NOMO-1 (cell line): ENCODE results near the gene FBXO45.
"Not testable (repeated sequence)": the region's sequence is repeated elsewhere in the genome, so short reads cannot be mapped to it uniquely, and the experiment has no call there.

Experiments used
- DNase-seq, 2 experiments: peaks; one replicate each; lab custom pipeline; 2025; ENCODE audit not compliant: unreplicated experiment in 2 of 2; lab: John Stamatoyannopoulos, UW

FBXO45 gene

GRCh38 chr3:196555295-196555694 is 13.2 kb upstream of the FBXO45 start:
- DNase-seq, result peak in 1 of 2 experiments; percentile 35

- DNase-seq, result no peak
These were observed 11.2 kb upstream of the FBXO45 start for GRCh38 chr3:196557236-196557635.

GRCh38 chr3:196558476-196558875 is 10.0 kb upstream of the FBXO45 start:
- no peak for DNase-seq

GRCh38 chr3:196559826-196560225 is 8.6 kb upstream of the FBXO45 start:
- no peak for DNase-seq

DNA sequence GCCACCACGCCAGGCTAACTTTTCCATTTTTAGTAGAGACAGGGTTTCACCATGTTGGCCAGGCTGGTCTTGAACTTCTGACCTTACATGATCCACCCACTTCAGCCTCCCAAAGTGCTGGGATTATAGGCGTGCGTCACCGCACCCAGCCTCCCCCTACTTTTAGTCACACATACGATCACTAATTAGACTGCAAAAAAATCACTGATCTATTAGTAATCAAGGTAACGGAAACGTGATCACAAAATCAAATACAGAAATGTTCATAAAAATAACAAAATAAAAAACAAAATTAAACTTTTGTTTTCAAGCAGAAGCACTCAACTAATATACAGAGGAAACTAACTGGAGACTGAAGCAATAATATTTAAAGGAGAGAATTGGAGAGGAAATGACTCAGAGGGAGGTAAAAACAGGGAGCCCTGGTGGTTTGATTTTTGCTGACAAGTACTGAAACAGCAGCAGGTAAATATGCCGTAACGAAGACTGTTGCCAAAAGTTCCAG is 4.7 kb upstream of the FBXO45 start:
- peak; percentile 21 to 54 for DNase-seq

DNA sequence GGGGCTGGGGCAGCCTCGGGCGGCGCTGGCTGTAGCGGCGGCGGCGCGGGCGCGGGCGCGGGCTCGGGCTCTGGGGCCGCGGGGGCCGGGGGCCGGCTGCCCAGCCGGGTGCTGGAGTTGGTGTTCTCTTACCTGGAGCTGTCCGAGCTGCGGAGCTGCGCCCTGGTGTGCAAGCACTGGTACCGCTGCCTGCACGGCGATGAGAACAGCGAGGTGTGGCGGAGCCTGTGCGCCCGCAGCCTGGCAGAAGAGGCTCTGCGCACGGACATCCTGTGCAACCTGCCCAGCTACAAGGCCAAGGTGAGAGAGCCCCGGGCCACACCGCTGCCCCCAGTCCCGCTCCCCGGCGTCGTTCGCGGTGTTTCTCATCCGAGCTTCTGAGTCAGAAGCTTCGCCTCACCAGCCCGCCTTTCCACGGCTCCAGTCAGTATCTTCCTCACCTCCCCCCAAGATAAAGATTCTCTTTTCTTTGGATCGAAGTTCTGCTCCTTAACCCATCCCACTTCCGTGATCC is 600 bp downstream of the FBXO45 start:
- DNase-seq, result peak; percentile 43 to 54

- DNase-seq, result not testable (repeated sequence)
These were observed 1.9 kb downstream of the FBXO45 start for GRCh38 chr3:196570332-196570731.

GRCh38 chr3:196572389-196572788 is 3.9 kb downstream of the FBXO45 start:
- no peak for DNase-seq

GRCh38 chr3:196585044-196585757 is 16.7 kb downstream of the FBXO45 start:
- no peak for DNase-seq

- no peak for DNase-seq
These were observed 21.8 kb downstream of the FBXO45 start for GRCh38 chr3:196590279-196590678.

DNA sequence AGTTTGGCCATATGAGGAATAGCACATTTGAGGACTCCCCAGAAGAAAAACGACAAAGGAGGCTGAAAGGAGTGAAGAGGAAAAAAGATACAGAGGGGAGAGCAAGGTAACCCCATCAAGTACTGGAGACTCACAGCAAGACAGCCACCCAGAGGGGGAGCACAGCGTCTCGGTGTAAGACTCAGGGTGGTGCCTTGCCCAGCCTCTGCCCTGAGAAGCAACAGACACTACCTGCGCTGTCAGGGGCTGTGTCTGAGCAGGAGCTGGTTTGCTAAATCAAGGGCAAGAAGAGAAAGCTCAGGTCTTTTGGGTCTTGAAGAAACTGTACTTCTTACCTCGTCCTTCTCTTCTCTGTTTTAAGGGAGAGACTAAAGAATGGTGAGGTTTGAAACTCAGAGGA is 27.9 kb downstream of the FBXO45 start:
- DNase-seq, result no peak

DNA sequence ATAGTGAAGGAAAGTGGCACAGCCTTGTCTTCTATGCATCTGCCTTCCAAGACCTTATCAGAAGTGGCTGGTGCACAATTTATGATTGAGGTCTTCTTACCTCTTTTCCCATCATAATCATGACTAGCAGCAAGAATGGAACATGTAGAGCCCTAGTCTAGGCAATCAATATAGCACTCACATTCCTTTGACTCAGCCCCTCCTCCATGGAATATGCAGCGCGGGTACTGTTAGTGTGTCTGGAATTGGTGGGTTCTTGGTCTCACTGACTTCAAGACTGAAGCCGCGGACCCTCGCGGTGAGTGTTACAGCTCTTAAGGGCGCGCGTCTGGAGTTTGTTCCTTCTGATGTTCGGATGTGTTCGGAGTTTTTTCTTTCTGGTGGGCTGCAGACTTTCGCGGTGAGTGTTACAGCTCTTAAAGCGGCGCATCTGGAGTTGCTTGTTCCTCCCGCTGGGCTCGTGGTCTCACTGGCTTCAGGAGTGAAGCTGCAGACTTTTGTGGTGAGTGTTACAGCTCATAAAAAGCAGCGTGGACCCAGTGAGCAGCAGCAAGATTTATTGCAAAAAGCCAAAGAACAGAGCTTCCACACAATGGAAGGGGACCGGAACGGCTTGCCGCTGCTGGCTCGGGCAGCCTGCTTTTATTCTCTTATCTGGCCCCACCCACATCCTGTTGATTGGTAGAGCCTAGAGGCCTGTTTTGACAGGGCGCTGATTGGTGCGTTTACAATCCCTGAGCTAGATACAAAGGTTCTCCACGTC is 29.7 kb downstream of the FBXO45 start:
- peak in 1 of 2 experiments; percentile 47 for DNase-seq

DNA sequence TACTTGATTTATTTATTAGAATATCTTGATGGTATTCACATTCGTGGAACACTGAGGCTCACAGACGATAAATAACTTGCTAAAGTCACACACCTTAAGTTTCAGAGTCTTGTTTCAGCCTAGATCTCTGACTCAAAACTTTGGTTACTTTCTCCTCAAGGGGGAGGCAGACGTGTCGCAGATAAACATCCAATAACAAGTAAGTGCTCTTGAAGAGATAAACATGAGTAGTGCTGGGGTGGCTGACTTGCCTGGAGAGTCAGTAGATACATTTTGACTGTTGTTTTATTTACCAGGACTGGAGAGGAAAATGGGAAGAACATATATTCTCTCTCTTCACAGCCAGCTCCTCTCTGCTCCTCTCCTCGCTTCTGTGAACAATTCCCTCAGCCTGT is 31.3 kb downstream of the FBXO45 start:
- DNase-seq, result no peak

DNA sequence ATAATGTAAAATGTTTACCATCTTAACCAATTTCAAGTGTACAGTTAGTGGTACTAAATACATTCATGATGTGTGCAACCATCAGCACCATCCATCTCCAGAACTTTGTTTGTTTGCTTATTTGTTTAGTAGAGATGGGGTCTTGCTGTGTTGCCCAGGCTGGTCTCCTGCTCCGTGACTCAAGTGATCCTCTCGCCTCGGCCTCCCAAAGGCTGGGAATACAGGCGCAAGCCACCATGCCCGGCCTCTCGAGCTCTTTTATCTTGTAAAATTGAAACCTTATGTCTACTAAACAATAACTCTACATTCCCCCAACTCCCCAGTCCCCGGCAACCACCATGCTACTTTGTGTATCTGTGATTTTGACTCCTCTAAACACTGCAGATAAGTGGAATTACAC is 31.9 kb downstream of the FBXO45 start:
- DNase-seq, result no peak

- DNase-seq, result no peak
These were observed 34.2 kb downstream of the FBXO45 start for GRCh38 chr3:196602673-196603072.

- no peak for DNase-seq
These were observed 35.2 kb downstream of the FBXO45 start for GRCh38 chr3:196603683-196604082.

DNA sequence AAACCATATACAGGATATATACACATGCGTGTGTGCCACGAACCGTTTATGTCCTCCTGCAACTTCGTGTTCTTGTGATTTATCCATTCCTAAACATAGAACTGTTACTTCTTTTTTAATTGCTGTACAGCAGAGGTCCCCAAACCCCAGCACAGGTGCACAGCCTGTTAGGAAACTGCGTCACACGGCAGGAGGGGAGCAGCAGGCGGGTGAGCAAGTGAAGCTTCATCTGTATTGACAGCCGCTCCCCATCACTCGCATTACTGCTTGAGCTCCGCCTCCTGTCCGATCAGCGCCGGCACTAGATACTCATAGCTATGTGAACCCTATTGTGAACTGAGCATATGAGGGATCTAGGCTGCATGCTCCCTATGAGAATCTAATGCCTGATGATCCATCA is 36.1 kb downstream of the FBXO45 start:
- no peak for DNase-seq

GRCh38 chr3:196608693-196609092 is 40.2 kb downstream of the FBXO45 start:
- DNase-seq, result no peak

DNA sequence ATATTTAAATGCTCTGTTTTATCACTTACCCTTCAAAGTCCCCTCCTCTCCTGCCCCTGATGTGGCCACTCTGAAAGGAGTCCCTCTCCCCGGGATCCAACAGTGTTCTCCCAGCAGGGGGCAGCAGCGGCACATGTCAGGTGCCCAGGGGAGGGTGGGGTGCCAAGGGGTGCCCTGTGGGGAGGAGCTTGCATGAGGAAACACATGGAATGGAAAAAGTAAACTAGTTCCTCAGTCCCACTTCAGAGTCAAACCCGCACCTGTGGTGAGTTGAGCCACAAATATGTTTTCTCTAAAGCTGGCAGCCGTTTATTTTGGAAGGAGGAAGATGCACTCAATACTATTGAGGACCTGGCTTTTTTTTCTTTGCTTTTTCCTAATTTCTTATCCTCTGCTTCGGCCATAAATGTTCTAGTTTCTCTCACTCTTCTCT is 40.9 kb downstream of the FBXO45 start:
- DNase-seq, result peak; percentile 91 to 99

GRCh38 chr3:196609805-196610515 is 41.5 kb downstream of the FBXO45 start:
- DNase-seq, result peak; percentile 38 to 55
